ENCODE measurements around the gene CYFIP1. TPM values are rescaled to one million over a fixed set of nuclear protein-coding genes. Genes with fewer than 3 reads are reported as not detected.

Gene CYFIP1
- total RNA-seq, 3 donors from 2014 or later = 139 to 210 (median 143) TPM

- Histone ChIP-seq H3K9me3 (no peaks in the 10 kb centered on the region), H3K4me3 (no peak overlapping the region), H3K4me1 (ENCODE audit: low read depth) (no peaks in the 10 kb centered on the region), H3K36me3 (ENCODE audit: low read depth) (no peaks in the 10 kb centered on the region)
- DNase-seq (peak in 1 of 3 donors; percentile 13), ATAC-seq (no peak)
- intact Hi-C loops (cut with DNase I, micrococcal nuclease) = no loop called here
- no peak for TF ChIP-seq CTCF (IDR thresholded peaks at IDR 0.05)
Measured at GRCh38 chr15:22892333-22892732, 87.8 kb downstream of the CYFIP1 start.

GRCh38 chr15:22891426-22892210 is 88.5 kb downstream of the CYFIP1 start:
- TF ChIP-seq CTCF (IDR thresholded peaks at IDR 0.05) = no peak
- H3K36me3 ChIP-seq (ENCODE audit: low read depth) = no peaks in the 10 kb centered on the region
- intact Hi-C loops (cut with DNase I, micrococcal nuclease) = no loop called here

GRCh38 chr15:22890296-22890695 is 89.9 kb downstream of the CYFIP1 start:
- Histone ChIP-seq H3K4me1 (ENCODE audit: low read depth) (no peaks in the 10 kb centered on the region), H3K9me3 (no peaks in the 10 kb centered on the region), H3K36me3 (ENCODE audit: low read depth) (no peaks in the 10 kb centered on the region), H3K4me3 (no peak overlapping the region)
- DNase-seq (peak in 1 of 3 donors; percentile 17), ATAC-seq (no peak)
- intact Hi-C loops (cut with DNase I, micrococcal nuclease) = no loop called here
- no peak for TF ChIP-seq CTCF (IDR thresholded peaks at IDR 0.05)

More at GRCh38 chr15:22891426-22892210, 88.5 kb downstream of the CYFIP1 start:
- DNase-seq (peak in 1 of 3 donors; percentile 17), ATAC-seq (no peak)
- no peaks in the 10 kb centered on the region for H3K4me1 ChIP-seq (ENCODE audit: low read depth)
- H3K9me3 ChIP-seq = no peaks in the 10 kb centered on the region
- H3K4me3 ChIP-seq = no peak overlapping the region

GRCh38 chr15:22889146-22889818 is 90.9 kb downstream of the CYFIP1 start:
- peak in 1 of 3 donors; percentile 12 for DNase-seq
- Histone ChIP-seq H3K36me3 (ENCODE audit: low read depth) (no peaks in the 10 kb centered on the region), H3K4me3 (no peak overlapping the region), H3K4me1 (ENCODE audit: low read depth) (peaks cover 4% of the 10 kb centered on the region), H3K9me3 (no peaks in the 10 kb centered on the region)
- TF ChIP-seq CTCF (IDR thresholded peaks at IDR 0.05) = no peak
- ATAC-seq = no peak
- intact Hi-C loops (cut with DNase I, micrococcal nuclease) = no loop called here

GRCh38 chr15:22888120-22888859 is 91.9 kb downstream of the CYFIP1 start:
- Histone ChIP-seq H3K4me1 (ENCODE audit: low read depth) (peaks cover 4% of the 10 kb centered on the region), H3K36me3 (ENCODE audit: low read depth) (no peaks in the 10 kb centered on the region), H3K9me3 (no peaks in the 10 kb centered on the region), H3K4me3 (no peak overlapping the region)
- ATAC-seq (peak; percentile 59), DNase-seq (no peak)
- TF ChIP-seq CTCF (IDR thresholded peaks at IDR 0.05) = no peak
- intact Hi-C loops (cut with DNase I, micrococcal nuclease) = no loop called here

All from mucosa of descending colon (tissue), 3 donors.